ENCODE results near the gene PODXL. TPM values are rescaled to one million over a fixed set of nuclear protein-coding genes. Genes with fewer than 3 reads are reported as not detected.
"Not testable (repeated sequence)": the region's sequence is repeated elsewhere in the genome, so short reads cannot be mapped to it uniquely, and the experiment has no call there.

The PODXL gene
- total RNA-seq, 1 donor from 2014 or later, result 0.65 TPM

DNA sequence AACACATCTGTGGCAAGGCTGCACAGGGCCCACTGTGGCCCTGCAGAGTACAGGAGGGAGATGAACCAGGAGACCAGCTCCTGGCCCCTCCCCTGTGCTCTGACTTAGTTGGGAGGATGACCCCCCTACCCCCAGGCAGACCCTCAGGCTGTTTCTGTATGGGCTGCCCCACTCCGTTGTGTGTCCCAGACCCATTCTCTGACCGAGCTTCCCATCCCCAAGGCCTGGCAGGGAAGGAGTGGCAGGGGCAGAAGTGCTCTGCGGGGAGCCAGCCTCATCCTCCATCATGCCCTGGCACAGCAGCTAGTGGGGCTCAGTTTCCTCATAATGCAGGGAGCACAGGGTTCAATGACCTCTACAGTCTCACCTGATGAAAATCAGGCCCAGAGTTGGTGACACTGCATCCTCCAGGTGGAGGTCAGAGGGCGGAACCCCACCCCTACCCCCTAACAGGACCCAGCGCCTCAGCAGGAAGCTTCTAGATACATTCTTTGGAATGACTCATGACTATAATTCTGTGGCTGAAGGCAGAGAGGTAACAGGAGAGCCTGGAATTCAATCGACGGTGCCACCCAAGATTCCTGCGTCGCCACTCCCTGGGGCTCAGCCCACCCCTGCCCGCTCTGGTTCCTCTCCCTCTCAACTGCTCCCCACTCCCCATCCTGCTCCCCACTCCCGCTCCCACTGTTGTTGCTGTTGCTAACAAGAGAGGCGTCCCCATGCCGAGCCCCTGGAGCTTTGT lies 18.2 kb downstream of the PODXL start:
- DNase-seq (ENCODE audit: low read depth), result peak; percentile 55

GRCh38 chr7:131537571-131537978 lies 18.9 kb downstream of the PODXL start:
- DNase-seq (ENCODE audit: low read depth), result no peak

DNA sequence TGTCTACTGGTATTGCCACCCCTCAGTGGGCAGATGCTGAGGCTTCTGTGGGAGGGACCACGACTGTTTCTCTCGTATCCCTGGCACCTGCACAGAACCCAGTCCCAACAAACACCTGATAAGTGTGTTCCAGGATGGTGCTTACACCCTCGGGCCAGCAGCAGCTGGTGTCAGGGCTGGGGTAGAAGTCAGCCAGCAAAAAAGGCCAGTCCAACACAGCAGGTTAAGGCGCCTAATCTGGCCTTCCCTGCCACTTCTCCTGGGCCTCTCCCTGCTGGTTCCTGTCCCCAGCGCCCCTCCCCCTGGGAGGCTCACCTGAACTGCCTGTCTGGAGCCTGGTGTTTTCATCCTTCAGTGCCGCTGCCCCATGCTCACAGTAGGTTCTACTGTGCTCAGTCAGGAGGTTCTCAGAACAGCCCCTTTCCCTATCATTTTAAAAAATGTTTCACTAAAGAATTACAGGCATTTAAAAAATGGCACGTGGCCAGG lies 20.0 kb downstream of the PODXL start:
- no peak for DNase-seq (ENCODE audit: low read depth)

DNA sequence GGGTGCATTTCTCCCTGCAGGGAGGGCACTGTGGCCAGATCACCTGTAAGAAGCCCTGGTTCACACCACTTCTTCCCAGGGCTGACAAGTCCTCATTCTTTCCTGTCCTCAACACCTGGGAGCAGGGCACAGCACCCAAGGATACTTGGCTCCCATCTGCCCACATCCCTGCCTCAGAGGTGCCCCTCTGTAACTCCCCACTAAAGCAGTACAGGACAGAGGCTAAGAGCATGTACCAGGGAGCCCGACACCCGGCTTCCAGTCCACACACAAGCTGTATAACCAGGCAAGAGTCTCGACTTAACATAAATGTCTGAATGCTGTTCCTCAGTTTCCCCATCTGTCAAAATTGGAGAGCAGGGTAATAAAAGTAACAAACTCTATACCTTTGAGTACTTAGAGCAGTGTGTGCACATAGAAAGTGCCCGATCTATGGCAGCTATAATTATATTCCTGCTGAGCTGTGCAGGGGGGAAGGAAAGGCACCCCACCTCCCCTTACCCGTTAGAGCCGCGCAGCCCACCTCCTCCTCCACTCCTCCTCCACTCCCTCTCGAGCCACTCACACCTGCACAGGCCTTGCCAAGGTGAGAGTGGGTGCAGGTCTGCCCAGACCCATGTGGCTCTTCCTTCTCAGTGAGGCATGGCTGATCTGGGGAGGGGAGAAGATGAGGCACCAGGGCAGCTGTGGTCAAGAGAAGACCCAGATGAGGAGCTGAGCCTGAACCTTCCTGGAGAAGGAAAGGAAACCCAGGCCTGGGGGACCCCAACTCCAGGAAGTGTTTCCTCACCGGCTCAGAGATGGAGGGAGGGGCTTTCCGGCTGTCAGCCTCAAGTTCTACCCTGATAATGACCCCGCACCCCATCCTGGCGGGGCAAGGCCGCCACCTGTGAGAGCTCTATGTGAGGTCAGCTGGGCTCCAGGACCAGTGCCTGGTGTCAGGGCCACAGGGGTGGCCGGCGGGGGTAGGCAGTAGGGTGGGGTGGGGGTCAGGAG lies 22.6 kb downstream of the PODXL start:
- DNase-seq (ENCODE audit: low read depth), result no peak

DNA sequence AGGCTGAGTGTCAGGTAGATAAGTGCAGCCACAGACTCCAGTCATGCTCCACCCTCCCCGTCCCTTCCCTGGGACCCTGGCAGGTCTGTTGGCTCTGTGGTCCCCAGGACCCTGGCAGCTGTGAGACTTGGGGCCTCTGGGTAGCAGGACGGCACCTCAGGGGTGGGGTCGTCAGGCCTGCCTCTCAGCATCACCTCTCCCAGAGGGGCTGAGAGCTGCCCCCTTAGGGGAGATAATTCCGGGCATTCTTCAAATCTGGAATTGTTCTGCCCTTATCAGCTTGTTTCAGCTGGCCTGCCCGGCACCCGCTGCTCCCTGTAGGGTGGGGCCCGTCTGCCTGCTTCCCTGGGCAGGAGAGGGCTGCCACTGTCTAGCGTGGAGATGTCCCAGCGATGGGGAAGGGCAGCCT lies 23.3 kb downstream of the PODXL start:
- no peak for DNase-seq (ENCODE audit: low read depth)

DNA sequence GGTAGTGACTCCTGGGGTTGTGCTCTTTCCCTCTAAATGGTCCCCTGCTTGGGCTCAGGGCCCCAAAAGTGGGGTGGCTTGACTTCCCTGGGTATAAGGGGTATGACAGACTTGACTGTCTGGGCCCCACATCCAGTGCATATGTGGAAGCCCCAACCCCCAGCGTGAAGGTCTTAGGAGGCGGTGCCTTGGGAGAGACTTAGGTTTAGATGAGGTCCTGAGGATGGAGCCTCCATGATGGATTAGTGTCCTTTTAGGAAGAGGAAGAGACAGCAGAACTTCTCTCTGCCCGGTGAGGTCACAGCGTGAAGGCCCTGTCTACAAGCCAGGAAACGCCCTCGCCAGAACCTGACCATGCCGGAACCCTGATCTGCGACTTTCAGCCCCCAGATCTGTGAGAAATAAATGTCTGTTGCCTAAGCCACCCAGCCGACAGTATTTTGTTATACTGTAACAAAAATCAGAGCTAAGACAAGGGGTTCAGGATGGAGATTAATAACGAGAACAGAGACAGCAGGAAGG lies 23.8 kb downstream of the PODXL start:
- no peak for DNase-seq (ENCODE audit: low read depth)

- no peak for DNase-seq (ENCODE audit: low read depth)
Measured at GRCh38 chr7:131530137-131530536, 26.3 kb downstream of the PODXL start.

GRCh38 chr7:131529617-131530016 lies 26.8 kb downstream of the PODXL start:
- DNase-seq (ENCODE audit: low read depth), result no peak

- no peak for DNase-seq (ENCODE audit: low read depth)
Measured at GRCh38 chr7:131529179-131529578, 27.2 kb downstream of the PODXL start.

GRCh38 chr7:131527456-131527855 lies 29.0 kb downstream of the PODXL start:
- DNase-seq (ENCODE audit: low read depth), result no peak

DNA sequence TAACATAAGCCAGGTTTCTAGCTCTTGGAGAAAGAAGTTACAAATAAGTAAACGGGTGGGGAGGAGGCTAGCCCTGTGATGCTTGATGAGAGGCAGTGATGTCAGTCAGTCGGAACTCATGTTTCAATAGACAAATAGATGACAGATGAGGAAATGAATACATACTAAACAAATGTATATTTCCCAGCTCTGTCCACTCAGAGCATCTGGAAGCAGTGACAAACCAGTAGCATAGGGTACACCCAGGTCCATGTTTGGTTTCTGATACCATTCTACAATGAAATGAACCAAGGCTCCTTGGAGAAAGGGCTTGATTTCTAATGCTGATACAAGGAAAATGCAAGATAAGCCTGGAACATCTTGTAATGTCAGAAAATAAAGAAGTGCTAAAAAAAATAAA lies 30.6 kb downstream of the PODXL start:
- no peak for DNase-seq (ENCODE audit: low read depth)

GRCh38 chr7:131524703-131525102 lies 31.7 kb downstream of the PODXL start:
- no peak for DNase-seq (ENCODE audit: low read depth)

DNA sequence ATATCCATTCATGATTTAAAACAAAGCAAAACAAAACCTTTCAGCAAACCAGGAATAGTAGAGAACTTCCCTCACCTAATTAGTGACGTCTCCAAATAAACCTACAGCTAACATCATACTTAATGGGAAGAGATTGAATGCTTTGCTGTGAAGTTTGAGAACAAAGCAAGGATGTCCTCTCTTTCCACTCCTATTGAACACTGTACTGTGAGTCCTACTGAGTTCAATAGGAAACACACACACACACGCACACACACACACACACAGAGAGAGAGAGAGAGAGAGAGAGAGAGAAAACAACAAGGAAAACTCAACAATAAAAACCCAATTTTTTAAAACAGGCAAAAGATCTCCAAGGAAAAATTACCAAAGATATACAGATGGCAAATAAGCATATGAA lies 32.3 kb downstream of the PODXL start:
- no peak for DNase-seq (ENCODE audit: low read depth)

DNA sequence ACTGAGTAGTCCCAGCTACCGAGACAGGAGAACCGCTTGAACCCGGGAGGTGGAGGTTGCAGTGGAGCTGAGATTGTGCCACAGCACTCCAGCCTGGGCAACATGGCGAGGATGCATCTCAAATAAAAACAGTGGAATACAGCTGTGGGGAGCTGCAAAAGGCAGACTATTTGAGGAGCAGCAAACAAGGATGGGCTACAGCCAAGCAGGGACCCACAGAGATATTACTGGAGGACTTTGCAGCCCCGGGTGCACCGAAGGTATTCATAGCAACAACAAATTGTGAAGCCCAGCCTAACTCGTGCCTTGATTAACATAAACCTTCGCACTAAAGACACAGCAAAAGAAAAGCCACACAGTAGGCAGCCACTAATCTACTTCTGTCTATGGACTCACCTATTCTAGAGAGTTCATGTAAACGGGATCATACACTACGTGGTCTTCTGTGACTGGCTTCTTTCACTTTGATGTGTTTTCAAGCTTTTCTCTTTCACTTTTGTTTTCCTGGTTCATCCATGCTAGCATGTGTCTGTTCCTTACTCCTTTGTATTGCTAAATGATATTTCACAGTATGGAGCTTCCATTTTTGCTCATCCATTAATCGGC lies 34.0 kb downstream of the PODXL start:
- DNase-seq (ENCODE audit: low read depth), result no peak

DNA sequence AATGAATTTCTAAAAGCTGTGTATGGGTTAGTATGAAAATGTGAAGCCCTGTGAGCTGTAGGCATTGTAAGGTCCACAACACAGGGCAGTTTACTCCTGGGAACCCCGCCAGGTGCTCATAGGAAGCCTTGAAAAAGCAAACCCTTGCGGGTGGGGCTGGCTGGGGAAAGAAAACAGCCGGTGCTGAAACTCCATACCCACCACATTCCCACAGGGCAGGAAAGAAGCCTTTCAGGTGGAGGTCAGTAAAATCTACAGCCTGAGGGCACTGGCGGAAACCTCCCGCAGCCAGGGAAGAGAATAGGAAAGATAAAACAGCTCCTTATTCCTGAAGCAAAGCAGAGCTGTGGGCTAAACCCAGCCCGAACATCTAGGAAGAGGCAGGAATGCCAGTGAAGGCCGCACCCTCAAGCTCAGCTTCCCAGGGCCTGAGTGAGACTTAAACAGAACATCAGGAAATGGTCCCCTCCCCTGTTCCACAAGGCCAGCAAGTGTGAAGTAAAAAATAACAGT lies 34.7 kb downstream of the PODXL start:
- peak; percentile 54 for DNase-seq (ENCODE audit: low read depth)

- DNase-seq (ENCODE audit: low read depth), result no peak
Measured at GRCh38 chr7:131518626-131519025, 37.8 kb downstream of the PODXL start.

DNA sequence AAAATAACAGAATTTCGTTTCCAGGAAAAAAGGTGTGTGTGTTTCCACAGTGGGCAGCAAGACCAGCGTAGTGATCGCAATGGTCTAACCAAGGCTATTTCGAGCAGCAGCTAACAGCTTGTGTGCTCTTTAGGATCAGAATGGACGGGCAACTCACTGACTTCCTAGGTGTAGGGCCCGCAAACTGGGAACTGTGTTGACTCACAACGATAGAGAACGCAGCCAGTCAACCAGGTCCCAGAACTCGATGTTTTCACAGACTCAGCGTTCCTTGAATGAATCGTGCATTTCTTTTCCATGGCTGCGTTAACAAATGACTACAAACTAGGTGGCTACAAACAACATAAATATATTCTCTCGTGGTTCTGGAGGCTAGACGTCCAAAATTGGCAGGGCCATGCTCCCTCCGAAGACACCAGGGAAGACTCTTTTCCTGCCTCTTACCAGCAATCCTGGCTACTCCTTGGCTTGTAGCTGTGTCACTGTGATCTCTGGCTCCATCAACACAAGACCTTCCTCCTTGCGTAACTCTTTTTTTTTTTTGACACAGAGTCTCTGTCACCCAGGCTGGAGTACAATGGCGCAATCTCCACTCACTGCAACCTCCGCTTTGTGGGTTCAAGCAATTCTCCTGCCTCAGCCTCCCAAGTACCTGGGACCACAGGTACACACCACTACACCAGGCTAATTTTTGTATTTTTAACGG lies 39.1 kb downstream of the PODXL start:
- DNase-seq (ENCODE audit: low read depth), result no peak

DNA sequence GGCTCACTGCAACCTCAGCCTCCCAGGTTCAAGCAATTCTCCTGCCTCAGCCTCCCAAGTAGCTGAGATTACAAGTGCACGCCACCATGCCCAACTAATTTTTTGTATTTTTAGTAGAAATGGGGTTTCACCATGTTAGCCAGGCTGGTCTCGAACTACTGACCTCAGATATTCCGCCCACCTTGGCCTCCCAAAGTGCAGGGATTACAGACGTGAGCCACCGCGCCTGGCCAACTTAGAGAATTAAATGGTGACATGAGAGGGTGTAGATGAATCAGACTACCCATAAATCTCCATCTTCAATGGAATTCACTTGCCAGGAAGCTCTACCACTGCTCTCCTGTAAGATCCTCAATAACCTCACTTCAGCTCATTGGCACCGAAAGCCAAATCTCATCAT lies 41.0 kb downstream of the PODXL start:
- DNase-seq (ENCODE audit: low read depth), result not testable (repeated sequence)

GRCh38 chr7:131513245-131514061 lies 43.0 kb downstream of the PODXL start:
- peak; percentile 72 for DNase-seq (ENCODE audit: low read depth)
